GM10266 (cell line): ENCODE data around the gene ABHD15.

Source experiments
- DNase-seq: peaks from one replicate; pipeline ENCODE4 v3.0.0; 2012; ENCODE audit errors: extremely low spot score
- TF ChIP-seq, protein P1 (sequence below): IDR thresholded peaks from 2 replicates; pipeline ENCODE4 v1.5.1; 2012; ENCODE audit warnings: mild to moderate bottlenecking, low read depth; ENCODE audit not compliant: control insufficient read depth, insufficient read depth; ENCODE audit errors: missing control alignments

Gene ABHD15

DNA sequence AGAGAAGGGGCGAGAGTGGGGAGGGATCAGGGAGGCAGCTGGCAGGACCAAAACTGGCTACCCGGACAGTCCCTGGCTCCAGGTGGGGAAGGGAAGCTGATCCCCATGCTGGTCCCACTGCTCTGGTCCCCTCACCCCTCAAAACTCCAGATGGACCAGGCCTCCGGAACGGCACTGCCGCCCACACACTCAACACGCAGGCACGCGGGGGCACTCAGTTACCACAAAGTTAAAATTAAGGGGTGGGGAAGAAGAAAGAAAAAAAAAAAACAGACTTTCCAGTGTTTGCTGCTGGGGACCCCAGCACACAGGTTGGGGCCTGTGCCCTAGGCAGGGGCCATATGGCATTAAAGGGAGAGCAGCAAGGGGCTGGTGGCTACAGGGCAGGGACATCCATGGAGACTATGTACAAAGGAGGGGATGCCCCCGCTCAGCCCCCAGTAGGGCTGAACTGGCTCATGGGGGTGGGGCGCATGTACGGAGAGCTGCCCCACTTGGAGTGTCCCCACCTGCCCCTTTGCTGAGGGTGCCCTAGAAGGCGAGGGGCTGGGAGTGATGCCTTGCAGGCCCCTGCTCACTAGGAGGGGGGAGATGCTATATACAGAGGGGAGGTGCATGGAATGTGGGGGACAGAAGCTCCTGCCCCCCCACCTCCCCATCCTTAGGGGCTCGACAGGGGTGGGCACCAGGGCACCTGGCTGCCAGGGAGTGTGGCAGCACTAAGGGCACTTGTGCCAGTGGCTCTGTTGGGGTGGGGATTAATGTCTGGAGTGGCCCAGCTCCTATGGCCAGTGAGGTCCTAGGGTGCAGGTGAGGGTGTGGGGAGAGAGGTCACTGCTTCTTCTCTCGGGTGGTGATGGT lies 7.3 kb upstream of the ABHD15 start:
- TF ChIP-seq, protein P1, sequence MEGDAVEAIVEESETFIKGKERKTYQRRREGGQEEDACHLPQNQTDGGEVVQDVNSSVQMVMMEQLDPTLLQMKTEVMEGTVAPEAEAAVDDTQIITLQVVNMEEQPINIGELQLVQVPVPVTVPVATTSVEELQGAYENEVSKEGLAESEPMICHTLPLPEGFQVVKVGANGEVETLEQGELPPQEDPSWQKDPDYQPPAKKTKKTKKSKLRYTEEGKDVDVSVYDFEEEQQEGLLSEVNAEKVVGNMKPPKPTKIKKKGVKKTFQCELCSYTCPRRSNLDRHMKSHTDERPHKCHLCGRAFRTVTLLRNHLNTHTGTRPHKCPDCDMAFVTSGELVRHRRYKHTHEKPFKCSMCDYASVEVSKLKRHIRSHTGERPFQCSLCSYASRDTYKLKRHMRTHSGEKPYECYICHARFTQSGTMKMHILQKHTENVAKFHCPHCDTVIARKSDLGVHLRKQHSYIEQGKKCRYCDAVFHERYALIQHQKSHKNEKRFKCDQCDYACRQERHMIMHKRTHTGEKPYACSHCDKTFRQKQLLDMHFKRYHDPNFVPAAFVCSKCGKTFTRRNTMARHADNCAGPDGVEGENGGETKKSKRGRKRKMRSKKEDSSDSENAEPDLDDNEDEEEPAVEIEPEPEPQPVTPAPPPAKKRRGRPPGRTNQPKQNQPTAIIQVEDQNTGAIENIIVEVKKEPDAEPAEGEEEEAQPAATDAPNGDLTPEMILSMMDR = no peak
- no peak for DNase-seq

DNA sequence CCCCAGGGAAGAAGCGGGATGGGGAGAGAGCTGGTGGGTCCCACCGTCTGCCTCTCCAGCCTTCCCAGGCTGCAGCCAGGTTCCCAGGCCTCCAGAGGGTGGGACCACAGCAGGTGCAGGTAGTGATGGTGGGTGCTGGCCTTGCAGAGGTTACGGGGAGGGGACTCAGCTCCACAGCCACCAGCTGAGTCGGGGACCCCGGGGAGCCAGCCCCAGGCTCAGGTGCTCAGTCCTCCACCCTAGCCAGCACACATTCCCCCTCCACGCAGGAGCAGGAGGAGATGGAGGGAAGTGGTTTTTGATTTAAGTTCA lies 6.7 kb upstream of the ABHD15 start:
- DNase-seq = no peak
- TF ChIP-seq, protein P1 = no peak

DNA sequence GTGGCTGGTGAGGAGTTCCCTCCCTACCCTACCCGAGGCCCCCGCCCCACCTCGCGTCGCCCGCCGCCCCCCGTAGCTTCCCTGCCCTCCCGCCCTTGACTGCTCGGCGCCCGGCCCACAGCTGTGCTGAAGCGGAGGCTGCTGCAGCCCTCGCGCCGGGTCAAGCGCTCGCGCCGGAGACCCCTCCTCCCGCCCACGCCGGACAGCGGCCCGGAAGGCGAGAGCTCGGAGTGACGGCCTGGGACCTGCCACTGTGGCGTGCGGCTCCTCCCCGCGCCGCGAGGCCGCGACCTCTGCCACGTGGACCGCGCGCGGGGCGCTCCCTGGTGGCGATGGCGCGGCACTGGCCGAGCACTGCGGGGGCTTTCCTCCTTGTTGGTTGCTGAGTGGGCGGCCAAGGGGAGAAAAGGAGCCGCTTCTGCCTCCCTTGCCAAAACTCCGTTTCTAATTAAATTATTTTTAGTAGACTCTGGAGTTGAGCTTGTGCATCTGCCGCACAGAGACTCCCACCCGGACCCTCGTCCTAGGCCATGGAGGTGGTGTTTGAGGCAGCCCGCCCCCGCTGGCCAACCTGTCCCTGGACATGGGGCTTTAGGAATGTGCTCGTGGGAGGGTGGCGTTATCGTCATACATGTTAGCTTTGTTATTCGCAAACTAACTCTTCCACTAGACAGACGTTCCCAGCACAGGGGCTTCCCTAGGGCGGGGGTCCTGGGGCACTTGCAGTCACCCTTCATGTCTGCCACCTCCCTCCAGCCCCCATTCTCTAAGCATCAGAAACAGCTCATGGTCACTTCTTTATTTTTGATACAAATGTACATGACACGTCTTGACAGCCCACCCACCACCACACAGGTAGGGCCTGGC lies 6.1 kb upstream of the ABHD15 start:
- TF ChIP-seq, protein P1 = peak; percentile 76
- DNase-seq = peak; percentile 71

DNA sequence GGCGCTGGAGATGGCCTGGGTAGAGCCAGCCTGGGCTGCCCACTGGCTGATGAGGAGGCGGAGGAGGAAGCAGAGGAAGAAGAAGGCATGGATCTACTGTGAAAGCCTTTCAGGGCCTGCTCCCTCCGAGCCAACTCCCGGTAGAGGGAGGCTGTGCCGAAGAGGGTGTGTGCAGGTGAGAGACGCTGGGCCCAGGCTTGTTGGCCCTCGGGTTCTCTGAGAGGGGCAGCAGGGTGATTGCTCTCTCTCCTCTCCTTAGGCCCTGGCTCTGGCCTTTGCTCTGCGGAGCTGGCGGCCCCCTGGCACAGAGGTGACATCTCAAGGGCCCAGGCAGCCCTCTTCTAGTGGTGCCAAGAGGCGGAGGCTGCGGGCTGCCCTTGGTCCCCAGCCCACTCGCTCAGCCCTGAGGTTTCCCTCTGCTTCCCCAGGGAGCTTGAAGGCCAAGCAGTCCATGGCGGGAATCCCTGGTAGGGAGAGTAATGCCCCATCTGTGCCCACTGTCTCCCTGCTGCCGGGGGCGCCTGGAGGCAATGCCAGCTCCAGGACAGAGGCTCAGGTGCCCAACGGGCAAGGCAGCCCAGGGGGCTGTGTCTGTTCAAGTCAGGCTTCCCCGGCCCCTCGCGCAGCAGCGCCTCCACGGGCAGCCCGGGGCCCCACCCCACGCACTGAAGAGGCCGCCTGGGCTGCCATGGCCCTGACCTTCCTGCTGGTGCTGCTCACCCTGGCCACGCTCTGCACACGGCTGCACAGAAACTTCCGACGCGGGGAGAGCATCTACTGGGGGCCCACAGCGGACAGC lies 5.2 kb upstream of the ABHD15 start:
- DNase-seq = no peak
- TF ChIP-seq, protein P1 = no peak

DNA sequence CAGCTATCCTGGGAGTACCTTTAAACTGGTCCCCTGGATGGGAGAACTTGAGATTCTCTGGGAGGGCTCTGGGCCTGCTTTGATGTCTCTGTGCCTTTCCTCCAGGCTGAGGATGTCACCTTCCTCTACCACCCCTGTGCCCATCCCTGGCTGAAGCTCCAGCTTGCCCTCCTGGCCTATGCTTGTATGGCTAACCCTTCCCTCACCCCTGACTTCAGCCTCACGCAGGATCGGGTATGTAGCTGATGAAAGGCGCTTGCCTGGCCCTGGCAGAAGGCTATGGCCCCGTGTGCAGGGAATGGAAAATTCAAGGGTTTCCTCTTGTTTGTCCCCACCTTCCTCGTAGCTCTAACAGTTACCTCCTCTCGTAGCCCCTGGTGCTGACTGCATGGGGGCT lies 4.6 kb upstream of the ABHD15 start:
- TF ChIP-seq, protein P1 = no peak
- DNase-seq = no peak

DNA sequence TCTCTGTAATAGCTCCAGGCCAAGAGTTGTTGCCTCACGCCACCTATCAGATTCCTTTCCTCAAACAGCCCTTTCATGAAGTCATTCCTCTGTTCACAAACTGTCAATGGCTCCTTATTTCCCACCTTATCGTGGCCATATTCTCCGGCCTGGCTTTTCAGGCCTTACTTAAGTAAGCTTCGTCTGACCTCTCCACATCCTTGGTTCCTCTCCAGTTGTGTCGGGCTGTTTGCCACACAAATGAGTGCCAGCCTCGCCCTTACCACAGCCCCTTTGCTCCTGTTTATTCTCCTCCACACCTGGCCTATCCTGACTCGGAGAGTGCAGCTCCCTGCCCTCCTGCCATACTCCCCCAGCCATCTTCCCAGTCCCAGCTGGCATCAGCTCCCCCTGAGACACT lies 3.7 kb upstream of the ABHD15 start:
- TF ChIP-seq, protein P1 = no peak
- no peak for DNase-seq
